NCI-H146 treated with DMSO at 0.1 percent for 48 hours (cell line): ENCODE measurements around the gene MYOG.

Source experiments
- DNase-seq: peaks from one replicate; lab custom pipeline; 2025; ENCODE audit not compliant: unreplicated experiment; lab: John Stamatoyannopoulos, UW

MYOG gene

DNA sequence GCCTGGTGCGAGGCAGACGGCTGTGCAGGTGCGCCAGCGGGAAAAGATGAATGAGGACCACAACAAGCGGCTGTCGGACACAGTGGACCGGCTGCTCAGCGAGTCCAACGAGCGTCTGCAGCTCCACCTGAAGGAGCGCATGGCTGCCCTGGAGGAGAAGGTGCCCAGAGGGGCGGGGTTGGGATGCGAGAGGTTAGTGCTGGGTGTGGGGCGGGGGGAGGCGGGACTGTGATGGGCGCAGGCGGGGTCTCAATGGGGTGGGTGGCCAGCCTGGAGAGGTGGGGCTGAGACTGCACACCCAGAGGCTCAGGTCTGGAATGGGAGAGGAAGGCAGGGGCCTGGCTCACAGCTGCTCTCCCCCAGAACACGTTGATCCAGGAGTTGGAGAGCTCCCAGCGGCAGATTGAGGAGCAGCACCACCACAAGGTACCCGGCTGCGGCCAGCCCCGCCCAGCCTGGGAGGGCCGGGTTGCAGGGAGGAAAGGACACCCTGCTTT, 37.2 kb downstream of the MYOG start:
- no peak for DNase-seq

DNA sequence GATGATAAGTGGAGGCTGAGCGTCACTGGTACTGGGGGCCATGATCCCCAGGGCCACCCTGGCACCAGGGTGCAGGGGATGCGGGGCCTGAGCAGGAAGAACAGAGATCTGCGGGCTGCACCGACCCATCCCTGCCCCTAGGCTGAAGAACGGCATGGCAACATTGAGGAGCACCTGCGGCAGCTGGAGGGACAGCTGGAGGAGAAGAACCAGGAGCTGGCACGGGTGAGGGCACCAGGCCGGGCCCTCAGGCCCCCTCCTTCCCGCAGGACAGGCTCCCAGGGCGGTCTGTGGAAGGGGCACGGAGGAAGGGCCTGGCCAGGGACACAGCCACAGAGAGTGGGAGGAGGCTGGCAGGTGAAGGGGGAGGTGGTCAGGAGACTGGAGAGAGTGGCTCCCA, 37.7 kb downstream of the MYOG start:
- no peak for DNase-seq

- DNase-seq = no peak
These were observed 38.7 kb downstream of the MYOG start for GRCh38 chr1:203046984-203047630.

- no peak for DNase-seq
These were observed 39.8 kb downstream of the MYOG start for GRCh38 chr1:203045821-203046594.

DNA sequence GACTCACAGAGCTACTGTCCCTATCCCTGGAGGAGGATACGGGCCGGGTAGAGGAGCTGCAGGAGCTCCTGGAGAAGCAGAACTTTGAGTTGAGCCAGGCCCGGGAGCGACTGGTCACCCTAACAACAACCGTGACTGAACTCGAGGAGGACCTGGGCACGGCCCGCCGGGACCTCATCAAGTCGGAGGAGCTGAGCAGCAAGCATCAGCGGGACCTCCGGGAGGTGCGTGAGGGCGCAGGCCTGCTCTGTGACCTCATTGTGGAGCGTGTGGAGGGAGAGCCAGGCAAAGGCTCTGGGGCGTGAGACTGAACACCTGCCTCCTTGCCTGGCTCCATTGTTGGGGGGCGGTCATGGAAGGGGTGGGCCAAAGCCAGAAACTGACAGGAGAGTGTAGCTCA, 40.5 kb downstream of the MYOG start:
- DNase-seq = no peak

GRCh38 chr1:203044546-203045250, 41.1 kb downstream of the MYOG start:
- DNase-seq = no peak

DNA sequence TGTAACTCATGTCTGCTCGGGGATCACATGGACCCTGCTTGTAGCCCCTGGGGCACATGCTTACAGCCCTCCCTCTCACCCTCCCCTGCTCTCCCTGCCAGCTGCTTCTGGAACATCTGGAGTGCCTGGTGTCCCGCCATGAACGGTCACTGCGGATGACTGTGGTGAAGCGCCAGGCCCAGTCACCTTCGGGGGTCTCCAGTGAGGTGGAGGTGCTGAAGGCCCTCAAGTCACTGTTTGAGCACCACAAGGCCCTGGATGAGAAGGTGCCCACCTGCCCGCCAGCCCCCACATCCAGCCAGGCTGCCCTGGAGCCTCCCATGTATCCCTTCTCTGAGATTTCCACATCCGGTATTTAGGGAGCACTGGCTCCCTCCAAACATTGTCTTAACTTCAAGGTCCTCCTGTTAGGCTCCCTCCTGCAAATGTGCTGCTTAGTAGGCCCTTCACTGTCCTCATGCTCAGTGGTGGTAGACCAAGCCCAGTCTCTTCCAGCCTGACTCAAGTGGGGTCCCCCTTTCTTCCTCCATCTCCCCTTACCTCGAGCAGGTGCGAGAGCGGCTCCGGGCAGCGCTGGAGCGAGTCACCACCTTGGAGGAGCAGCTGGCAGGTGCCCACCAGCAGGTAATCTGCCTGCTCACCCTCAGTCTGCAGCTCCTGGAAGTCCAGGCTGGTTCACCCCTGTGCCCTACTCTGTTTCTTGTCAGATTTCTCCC, 41.8 kb downstream of the MYOG start:
- no peak for DNase-seq

GRCh38 chr1:203041351-203041932, 44.4 kb downstream of the MYOG start:
- DNase-seq = no peak

GRCh38 chr1:203040513-203041275, 45.1 kb downstream of the MYOG start:
- no peak for DNase-seq

DNA sequence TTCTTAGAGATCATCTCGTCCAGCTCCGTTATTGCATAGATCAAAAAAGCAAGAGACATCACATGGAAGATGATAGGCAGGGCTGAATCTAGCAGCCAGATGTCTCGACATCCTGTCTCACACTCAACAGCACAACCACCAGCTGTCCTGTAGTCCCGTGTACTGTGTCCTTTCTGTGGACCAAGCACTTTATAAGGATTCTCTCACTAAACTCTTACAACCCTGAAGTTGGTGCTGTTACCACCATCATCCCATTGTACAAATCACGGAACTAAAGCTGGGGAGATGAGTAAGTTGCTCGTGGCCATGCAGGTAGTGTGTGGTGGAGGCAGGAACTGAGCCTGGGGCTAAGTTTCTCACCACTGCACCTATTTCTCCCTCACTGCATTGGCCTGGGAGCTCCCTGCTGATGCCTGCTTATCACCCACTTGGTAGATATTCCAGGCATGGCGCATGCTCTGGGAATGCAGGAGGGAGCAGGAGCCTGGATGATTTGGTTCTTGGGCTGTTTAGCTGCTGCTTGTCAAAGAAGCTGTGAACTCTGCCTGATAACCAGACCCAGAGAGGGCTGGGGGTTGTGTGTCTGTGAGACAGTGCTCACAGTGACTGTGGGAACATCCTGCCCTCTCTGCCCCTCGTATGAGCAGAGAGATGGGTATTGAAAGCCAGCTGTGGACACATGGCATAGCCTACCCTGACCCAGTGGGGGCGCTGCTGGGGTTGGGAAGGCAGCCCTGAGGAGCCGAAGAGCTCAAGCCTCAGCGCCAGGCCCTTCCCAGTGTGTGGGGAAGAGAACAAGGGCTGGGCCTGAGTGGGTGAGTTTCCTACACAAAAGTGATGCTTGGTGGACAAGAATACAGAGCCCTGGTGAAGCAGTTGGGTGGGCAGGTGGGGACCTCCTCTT, 46.0 kb downstream of the MYOG start:
- DNase-seq = no peak

GRCh38 chr1:203038891-203039608, 46.8 kb downstream of the MYOG start:
- DNase-seq = peak; percentile 43

DNA sequence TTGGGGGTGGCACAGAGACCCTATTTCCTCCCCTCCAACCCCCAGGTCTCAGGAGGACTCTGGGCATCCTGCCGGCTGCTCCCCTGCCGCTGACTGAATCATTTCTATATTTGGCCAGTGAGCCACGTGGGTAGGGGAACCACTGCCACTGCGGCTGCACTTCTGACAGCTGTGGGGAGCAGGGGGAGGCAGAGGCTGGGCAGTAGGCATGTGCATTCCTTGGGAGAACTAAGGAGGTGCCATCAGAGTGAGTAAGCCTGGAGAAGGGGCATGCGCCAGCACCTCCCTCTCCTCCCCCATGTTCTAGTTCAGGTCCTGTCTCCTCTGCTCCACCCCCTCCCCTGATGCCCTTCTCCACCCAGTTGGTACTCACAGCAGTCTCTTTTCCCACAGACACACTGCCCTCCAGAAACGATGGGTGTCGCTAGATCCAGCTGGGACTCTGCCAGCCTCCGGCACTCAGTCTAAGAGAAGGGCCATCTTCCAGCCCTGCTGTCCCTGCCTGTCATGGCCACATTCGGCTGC, 47.5 kb downstream of the MYOG start:
- no peak for DNase-seq

GRCh38 chr1:203037509-203038190, 48.2 kb downstream of the MYOG start:
- no peak for DNase-seq

DNA sequence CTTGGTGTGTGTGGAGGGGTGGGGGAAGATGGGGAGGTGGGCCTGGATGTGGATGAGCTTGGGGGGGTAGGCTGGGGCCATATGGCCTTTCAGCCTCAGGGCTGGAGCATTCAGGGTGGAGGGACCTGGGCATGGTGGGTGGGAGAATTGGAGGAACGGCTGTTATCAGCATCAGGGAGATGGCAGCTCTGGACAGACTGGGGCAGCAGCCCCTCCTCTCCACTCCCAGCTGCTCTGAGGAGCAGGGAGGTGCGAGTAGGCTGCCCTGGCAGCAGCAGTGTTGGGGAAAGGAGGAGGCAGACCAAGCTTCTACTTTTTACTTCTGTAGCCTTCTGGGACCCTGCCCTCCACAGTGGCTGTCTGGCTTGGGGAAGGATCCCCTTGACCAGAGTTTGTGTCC, 49.3 kb downstream of the MYOG start:
- DNase-seq = no peak

DNA sequence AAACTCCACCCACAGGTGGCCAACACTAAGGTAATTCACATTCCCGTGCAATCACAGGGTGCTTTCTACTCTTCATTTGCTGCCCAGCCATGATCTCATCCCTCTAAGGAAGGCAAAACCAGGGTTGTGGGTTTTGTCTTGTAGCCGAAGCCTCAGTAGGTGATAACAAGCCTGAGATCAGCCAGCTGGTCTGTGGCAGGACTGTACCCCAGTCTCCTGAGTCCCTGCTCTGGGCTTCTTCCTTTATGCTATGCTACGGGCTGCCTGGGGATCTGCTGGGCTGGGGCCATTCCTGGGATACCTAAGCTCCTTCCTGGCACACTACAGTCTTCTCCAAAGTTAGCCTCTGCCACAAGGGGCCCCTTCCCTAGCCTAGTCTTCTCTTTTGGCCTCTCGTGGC, 49.7 kb downstream of the MYOG start:
- DNase-seq = no peak

DNA sequence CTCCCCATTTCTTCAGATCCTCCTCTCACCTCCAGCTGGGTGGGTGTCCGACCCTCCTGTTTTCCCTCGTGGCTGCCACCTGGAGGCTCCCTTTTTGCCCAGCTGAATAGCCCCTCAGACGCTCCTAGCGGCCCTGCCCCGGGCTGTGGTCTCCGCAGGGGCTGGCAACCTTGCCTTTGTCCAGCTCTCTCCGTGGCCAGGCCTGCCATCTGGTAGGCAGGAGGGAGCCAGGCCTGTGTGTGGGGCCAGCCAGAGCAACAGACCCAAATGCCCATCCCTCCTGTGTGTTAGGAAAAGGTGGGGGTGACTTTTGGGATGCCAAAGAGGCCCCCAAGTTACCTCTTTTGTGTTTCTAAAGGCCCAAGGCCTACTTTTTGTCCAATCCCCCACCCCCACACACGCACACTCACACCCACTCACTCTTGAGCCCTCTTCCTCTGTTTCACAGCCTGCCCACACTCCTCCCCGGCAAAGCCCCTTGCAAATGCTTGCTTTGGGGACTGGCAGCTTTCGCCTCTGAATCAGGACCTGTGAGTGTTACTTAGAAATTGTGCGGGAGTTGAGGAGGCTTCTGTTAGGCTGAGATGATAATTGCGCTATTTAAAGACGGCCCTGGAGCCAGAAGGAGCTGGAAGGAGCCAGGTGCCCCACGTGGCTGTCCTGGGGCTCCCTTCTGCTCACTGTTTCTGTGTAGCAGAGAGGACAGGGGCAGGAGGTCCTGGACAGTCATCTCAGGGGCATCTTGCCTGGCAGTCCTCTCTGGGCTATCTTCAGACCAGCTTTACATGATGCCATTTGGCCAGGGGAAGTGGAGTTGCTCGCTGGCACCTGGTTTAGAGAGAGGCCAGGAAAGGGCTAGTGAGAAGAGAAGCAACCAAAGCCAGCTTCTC, 50.5 kb downstream of the MYOG start:
- DNase-seq = no peak
